Kidney (tissue), 22 donors: ENCODE data around the gene XRCC4. TPM values are rescaled to one million over a fixed set of nuclear protein-coding genes. Genes with fewer than 3 reads are reported as not detected.

Experiments used
- DNase-seq, 5 donors: peaks; one replicate each; pipeline ENCODE4 v3.0.0-alpha.2; 2013 to 2020
- FAIRE-seq: peaks from 2 replicates; lab custom pipeline; 2012; peaks lifted over from hg19 to GRCh38; lab: Jason Lieb, UNC
- H3K27ac ChIP-seq, 2 donors: one replicate each; pipeline ENCODE4 v1.7.0; 2013; ENCODE audit warnings: low read depth in 2 of 2, low read length in 2 of 2, inconsistent platforms in 1 of 2
- H3K27me3 ChIP-seq: one replicate; pipeline ENCODE4 v1.7.1; 2013; ENCODE audit warnings: low read length, inconsistent platforms; ENCODE audit not compliant: control insufficient read depth, insufficient read depth
- H3K36me3 ChIP-seq, 3 donors: one replicate each; pipeline versions ENCODE4 v1.7.0 to v1.7.1; 2013; ENCODE audit warnings: low read length in 3 of 3, control low read depth in 1 of 3, inconsistent platforms in 1 of 3; ENCODE audit not compliant: insufficient read depth in 3 of 3, control insufficient read depth in 2 of 3
- H3K4me1 ChIP-seq, 3 donors: one replicate each; pipeline versions ENCODE4 v1.7.0 to v1.7.1; 2013; ENCODE audit warnings: low read length in 3 of 3, inconsistent platforms in 1 of 3, low read depth in 1 of 3; ENCODE audit not compliant: control insufficient read depth in 2 of 3, insufficient read depth in 2 of 3
- H3K4me3 ChIP-seq, 3 donors: one replicate each; pipeline versions ENCODE4 v1.7.0 to v1.8.1; 2013; ENCODE audit warnings: low read length in 3 of 3, control low read depth in 1 of 3, inconsistent platforms in 1 of 3
- H3K9ac ChIP-seq, 3 donors: one replicate each; pipeline versions ENCODE4 v1.7.0 to v1.7.1; 2013; ENCODE audit warnings: low read length in 3 of 3, control low read depth in 1 of 3, inconsistent platforms in 1 of 3
- H3K9me3 ChIP-seq, 3 donors: one replicate each; pipeline versions ENCODE4 v1.7.0 to v1.7.1; 2013; ENCODE audit warnings: low read length in 3 of 3, control low read depth in 1 of 3, inconsistent platforms in 1 of 3; ENCODE audit not compliant: control insufficient read depth in 2 of 3, insufficient read depth in 1 of 3
- CTCF ChIP-seq: IDR thresholded peaks from 3 replicates; pipeline ENCODE4 v1.5.1; 2012; ENCODE audit warnings: mild to moderate bottlenecking, moderate library complexity, borderline replicate concordance; ENCODE audit not compliant: insufficient read depth; ENCODE audit errors: extremely low read depth
- intact Hi-C: fragments of 100-400 bp; cut with DNase I; formaldehyde crosslinking; loops from one replicate; pipeline ENCODE4 v1.11.1; 2022
- long read RNA-seq, 10 donors: library from polyadenylated mRNA in 1 of 10; unstranded in 1 of 10; transcript quantifications; one replicate each; pipeline ENCODE4 v2.0.0 and lab custom pipeline, GENCODE V29; 2021 to 2026
- polyA plus RNA-seq: library from polyadenylated mRNA; stranded (reverse); fragments of 350-450 nt; fragmentation: Illumina TruSeq; extraction: RNeasy Lipid Tissue Mini Kit (QIAGEN cat#74804); gene quantifications from one replicate; pipeline ENCODE4 v1.2.3, GENCODE V29; 2014; ENCODE audit warnings: low read depth, low replicate concordance; ENCODE audit not compliant: insufficient read depth
- total RNA-seq: library from RNA; stranded (reverse); fragmentation: NEBNext Ultra II Directional; extraction: Animal tissue kit (Norgen Biotek cat#: 25700); gene quantifications from one replicate; pipeline ENCODE4 v1.2.1, GENCODE V29; 2021
- donor health status: control.
- donor health status: control.
- donor health status: control.
- donor health status: control.
- donor health status: control.
- donor health status: DM: yes; HTN: yes; CAD: no.
- donor health status: Normal renal cell carcinoma (clear cell type).

Gene XRCC4
- total RNA-seq (9.4 TPM), polyA plus RNA-seq (8.5 TPM)
- long read RNA-seq, donor 1, partial matches to known transcripts, result 0 of 3 reads
- long read RNA-seq, donor 1, other reads (novel, unspliced or antisense), result 0 of 3 reads
- long read RNA-seq, donor 2, partial matches to known transcripts, result 0 of 2 reads
- long read RNA-seq, donor 2, other reads (novel, unspliced or antisense), result 0 of 2 reads
- long read RNA-seq, donor 3, partial matches to known transcripts, result 0 of 4 reads
- long read RNA-seq, donor 3, other reads (novel, unspliced or antisense), result 0 of 4 reads
- long read RNA-seq, donor 4, result 0 reads
- long read RNA-seq, donor 5, result 0 reads
- long read RNA-seq, donor 6, partial matches to known transcripts, result 21 of 27 reads
- long read RNA-seq, donor 6, other reads (novel, unspliced or antisense), result 0 of 27 reads
- long read RNA-seq, donor 7, partial matches to known transcripts, result 0 of 5 reads
- long read RNA-seq, donor 7, other reads (novel, unspliced or antisense), result 1 of 5 reads
- long read RNA-seq, donor 8, partial matches to known transcripts, result 0 of 4 reads
- long read RNA-seq, donor 8, other reads (novel, unspliced or antisense), result 0 of 4 reads
- long read RNA-seq, donor 9, partial matches to known transcripts, result 0 of 2 reads
- long read RNA-seq, donor 9, other reads (novel, unspliced or antisense), result 0 of 2 reads
- long read RNA-seq, donor 10, partial matches to known transcripts, result 0 of 1 reads
- long read RNA-seq, donor 10, other reads (novel, unspliced or antisense), result 0 of 1 reads

GRCh38 chr5:83076742-83077661 is at the start of gene XRCC4, which contains the start of gene TMEM167A:
Gene XRCC4, plus strand, starts transcription at chr5:83077547. Its CDS starts 27,373 bp downstream, at chr5:83104920.
Gene TMEM167A, minus strand, starts transcription at chr5:83077394. Its CDS starts 71 bp downstream, at chr5:83077323.
- Histone ChIP-seq H3K9me3 (no peaks in the 10 kb centered on the region), H3K27ac (peak within 1 kb of the TSS; percentile 64 to 75), H3K9ac (peak within 1 kb of the TSS; percentile 86 to 97 (median 92)), H3K4me1 (peaks cover 0 to 7% (median 6%) of the 10 kb centered on the region in 3 donors), H3K36me3 (no peaks in the 10 kb centered on the region), H3K27me3 (no peaks in the 10 kb centered on the region), H3K4me3 (peak within 1 kb of the TSS; percentile 94 to 100 (median 96))
- intact Hi-C loops, result no loop called here
- DNase-seq, result peak; percentile 97 to 100 (median 99)
- peak; percentile 98 for FAIRE-seq
- TF ChIP-seq CTCF, result no peak

DNA sequence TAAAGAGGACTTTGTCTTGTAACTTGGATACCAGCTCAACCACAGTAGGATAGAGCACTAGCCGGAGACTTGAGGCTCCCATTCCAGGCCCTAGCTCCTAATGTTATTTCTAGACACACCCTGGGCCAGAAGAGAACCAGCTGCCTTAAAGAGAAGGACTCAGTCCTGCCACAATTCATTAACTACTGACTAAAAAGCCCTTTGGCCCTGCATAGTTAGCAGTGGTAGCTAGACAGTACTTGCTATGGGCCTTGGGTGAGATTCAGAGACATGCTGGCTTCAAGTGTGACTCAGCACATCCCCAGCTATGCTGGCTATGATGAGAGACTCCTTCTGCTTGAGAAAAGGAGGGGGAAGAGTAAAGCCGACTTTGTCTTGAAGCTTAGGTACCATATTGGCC is 47.4 kb upstream of the XRCC4 start:
- FAIRE-seq, result no peak
- Histone ChIP-seq H3K9ac (no peak overlapping the region), H3K36me3 (no peaks in the 10 kb centered on the region), H3K27me3 (no peaks in the 10 kb centered on the region), H3K4me1 (no peaks in the 10 kb centered on the region), H3K9me3 (no peaks in the 10 kb centered on the region), H3K4me3 (no peak overlapping the region), H3K27ac (no peak overlapping the region)
- TF ChIP-seq CTCF, result no peak
- no peak for DNase-seq
- intact Hi-C loops, result no loop called here

GRCh38 chr5:83031381-83031780 is 46.0 kb upstream of the XRCC4 start:
- Histone ChIP-seq H3K4me3 (no peak overlapping the region), H3K27ac (no peak overlapping the region), H3K9me3 (no peaks in the 10 kb centered on the region), H3K9ac (no peak overlapping the region), H3K36me3 (no peaks in the 10 kb centered on the region), H3K27me3 (no peaks in the 10 kb centered on the region), H3K4me1 (peaks cover 0 to 4% (median 0%) of the 10 kb centered on the region in 3 donors)
- no peak for TF ChIP-seq CTCF
- no peak for FAIRE-seq
- DNase-seq, result no peak
- intact Hi-C loops, result no loop called here
